CD14-positive monocyte (primary cell): ENCODE results near the gene FHIT. TPM values are rescaled to one million over a fixed set of nuclear protein-coding genes. Genes with fewer than 3 reads are reported as not detected.

Experiments
- DNase-seq, 3 donors: peaks; one replicate each; pipeline ENCODE4 v3.0.0-alpha.2; 2011 to 2022
- H2AFZ ChIP-seq: 2 replicates; pipeline ENCODE4 v1.6.0; 2012; ENCODE audit warnings: mild to moderate bottlenecking, low read depth, low read length, inconsistent platforms; ENCODE audit not compliant: insufficient read depth, poor library complexity, severe bottlenecking
- H3K27ac ChIP-seq, 2 donors: 1 replicate in 1 of 2; 2 replicates in 1 of 2; pipeline ENCODE4 v1.5.1; 2012 to 2013; ENCODE audit warnings: low read length in 2 of 2, control low read depth in 1 of 2, inconsistent platforms in 1 of 2, low read depth in 1 of 2, mild to moderate bottlenecking in 1 of 2
- H3K27me3 ChIP-seq, 2 donors: one replicate each; pipeline versions ENCODE4 v1.6.0 to v1.6.1; 2011 to 2013; ENCODE audit warnings: low read length in 2 of 2; ENCODE audit not compliant: control insufficient read depth in 2 of 2, insufficient read depth in 2 of 2
- H3K36me3 ChIP-seq, 2 donors: replicated peaks in 1 of 2; 1 replicate in 1 of 2; 2 replicates in 1 of 2; pipeline versions ENCODE4 v1.5.1 to v1.6.1; 2012 to 2013; ENCODE audit warnings: low read length in 2 of 2, control low read depth in 1 of 2, inconsistent platforms in 1 of 2, mild to moderate bottlenecking in 1 of 2; ENCODE audit not compliant: insufficient read depth in 2 of 2, control insufficient read depth in 1 of 2
- H3K4me1 ChIP-seq, 2 donors: 1 replicate in 1 of 2; 2 replicates in 1 of 2; pipeline versions ENCODE4 v1.5.1 to v1.6.1; 2012 to 2013; ENCODE audit warnings: low read length in 2 of 2, control low read depth in 1 of 2, inconsistent platforms in 1 of 2, mild to moderate bottlenecking in 1 of 2, moderate library complexity in 1 of 2; ENCODE audit not compliant: insufficient read depth in 2 of 2, control insufficient read depth in 1 of 2
- H3K4me2 ChIP-seq: replicated peaks from 2 replicates; pipeline ENCODE3; 2012; ENCODE audit warnings: low read length, moderate library complexity, mild to moderate bottlenecking; ENCODE audit not compliant: poor library complexity, severe bottlenecking; ENCODE audit errors: extremely low read depth
- H3K4me3 ChIP-seq, 3 experiments: fragments of 200-600 bp in 1 of 3; sonication (generic) in 1 of 3; replicated peaks in 1 of 3; 1 replicate in 2 of 3; 2 replicates in 1 of 3; pipeline ENCODE4 v1.5.1; 2011 to 2013; ENCODE audit warnings: low read length in 3 of 3, mild to moderate bottlenecking in 3 of 3, control low read depth in 2 of 3, low read depth in 2 of 3, inconsistent platforms in 1 of 3, moderate library complexity in 1 of 3
- H3K79me2 ChIP-seq: 2 replicates; pipeline ENCODE4 v1.6.0; 2012; ENCODE audit warnings: mild to moderate bottlenecking, control low read depth, inconsistent platforms, low read length, moderate library complexity; ENCODE audit not compliant: insufficient read depth
- H3K9ac ChIP-seq: 2 replicates; pipeline ENCODE4 v1.6.0; 2017; ENCODE audit warnings: low read length, mild to moderate bottlenecking; ENCODE audit not compliant: insufficient read depth, poor library complexity, severe bottlenecking
- H3K9me3 ChIP-seq, 2 donors: replicated peaks in 1 of 2; 1 replicate in 1 of 2; 2 replicates in 1 of 2; pipeline versions ENCODE4 v1.5.1 to v1.6.1; 2012 to 2013; ENCODE audit warnings: low read length in 2 of 2, control low read depth in 1 of 2; ENCODE audit not compliant: control insufficient read depth in 1 of 2, insufficient read depth in 1 of 2
- H4K20me1 ChIP-seq: 2 replicates; pipeline ENCODE4 v1.6.0; 2012; ENCODE audit warnings: mild to moderate bottlenecking, low read length, control low read depth, moderate library complexity; ENCODE audit not compliant: insufficient read depth
- H3K27ac Mint-ChIP-seq, 7 donors: one replicate each; pipeline ENCODE4 v1.8.0; 2020; ENCODE audit warnings: mild to moderate bottlenecking in 7 of 7, mixed read lengths in 7 of 7, moderate library complexity in 6 of 7, inconsistent platforms in 2 of 7
- H3K27me3 Mint-ChIP-seq, 3 donors: one replicate each; pipeline ENCODE4 v1.8.0; 2021 to 2022; ENCODE audit warnings: low read depth in 3 of 3, mild to moderate bottlenecking in 3 of 3, mixed read lengths in 3 of 3, moderate library complexity in 3 of 3, inconsistent platforms in 1 of 3
- H3K36me3 Mint-ChIP-seq, 2 donors: one replicate each; pipeline ENCODE4 v1.8.0; 2020; ENCODE audit warnings: mixed read lengths in 2 of 2, inconsistent platforms in 1 of 2, mild to moderate bottlenecking in 1 of 2
- H3K4me1 Mint-ChIP-seq: one replicate; pipeline ENCODE4 v1.8.0; 2020; ENCODE audit warnings: mild to moderate bottlenecking, mixed read lengths
- H3K4me3 Mint-ChIP-seq, 2 donors: one replicate each; pipeline ENCODE4 v1.8.0; 2020; ENCODE audit warnings: mild to moderate bottlenecking in 2 of 2, mixed read lengths in 2 of 2, moderate library complexity in 1 of 2
- H3K9me3 Mint-ChIP-seq, 7 donors: one replicate each; pipeline ENCODE4 v1.8.0; 2020 to 2022; ENCODE audit warnings: mixed read lengths in 7 of 7, mild to moderate bottlenecking in 6 of 7, moderate library complexity in 6 of 7, inconsistent platforms in 2 of 7
- CTCF ChIP-seq: fragments of 200-600 bp; IDR thresholded peaks from one replicate; pipeline ENCODE4 v1.8.0; 2022; ENCODE audit warnings: antibody characterized with exemption, mild to moderate bottlenecking
- WGBS: methylation state at CpG from one replicate; pipeline ENCODE4 v1.1.5; 2013; ENCODE audit warnings: missing lambda C conversion rate; ENCODE audit not compliant: insufficient coverage; 5-methylcytosine and 5-hydroxymethylcytosine counted together
- intact Hi-C, 2 donors: fragments of 100-400 bp; cut with micrococcal nuclease; formaldehyde crosslinking; loops; one replicate each; pipeline versions ENCODE4 v1.15.0 to v1.15.1; 2023
- polyA plus RNA-seq, 3 donors: library from polyadenylated mRNA; depleted of rRNA in 1 of 3; unstranded in 2 of 3; stranded (reverse) in 1 of 3; fragments of 300-500 nt in 2 of 3; fragments of >200 nt in 1 of 3; fragmentation: Illumina TruSeq in 2 of 3; gene quantifications; 1 replicate in 2 of 3; 2 replicates in 1 of 3; pipeline ENCODE4 v1.2.3, GENCODE V29; 2012 to 2021

FHIT gene
- polyA plus RNA-seq, 3 donors, result 1.7 to 3.4 (median 3.2) TPM

GRCh38 chr3:60147249-60147950, 1103.9 kb downstream of the FHIT start:
- WGBS, result 93% methylated on average over 12 of the region's 15 CpGs
- Histone ChIP-seq H3K27me3 (no peaks in the 10 kb centered on the region), H3K27ac (no peak overlapping the region), H3K4me3 (no peak overlapping the region), H3K9me3 (no peaks in the 10 kb centered on the region), H3K36me3 (no peaks in the 10 kb centered on the region), H3K79me2 (no peaks in the 10 kb centered on the region), H4K20me1 (no peaks in the 10 kb centered on the region), H3K4me2 (no peak overlapping the region), H3K9ac (no peak overlapping the region), H3K4me1 (no peaks in the 10 kb centered on the region), H2AFZ (no peak overlapping the region)
- DNase-seq, result no peak
- H3K4me1 Mint-ChIP-seq, result no peaks in the 10 kb centered on the region
- no peak overlapping the region for H3K27ac Mint-ChIP-seq
- intact Hi-C loops, result no loop called here
- no peak overlapping the region for H3K4me3 Mint-ChIP-seq
- TF ChIP-seq CTCF, result no peak
- peaks cover 0 to 3% (median 0%) of the 10 kb centered on the region in 7 donors for H3K9me3 Mint-ChIP-seq
- peaks cover 0 to 2% (median 0%) of the 10 kb centered on the region in 3 donors for H3K27me3 Mint-ChIP-seq
- H3K36me3 Mint-ChIP-seq, result no peaks in the 10 kb centered on the region

GRCh38 chr3:60146121-60146520, 1105.1 kb downstream of the FHIT start:
- H3K4me3 ChIP-seq, result no peak overlapping the region
- no peaks in the 10 kb centered on the region for H3K79me2 ChIP-seq
- no peak for TF ChIP-seq CTCF
- intact Hi-C loops, result no loop called here
- peaks cover 0 to 2% (median 0%) of the 10 kb centered on the region in 3 donors for H3K27me3 Mint-ChIP-seq
- H3K36me3 Mint-ChIP-seq, result no peaks in the 10 kb centered on the region
- H3K36me3 ChIP-seq, result no peaks in the 10 kb centered on the region
- H3K4me3 Mint-ChIP-seq, result no peak overlapping the region
- H3K27ac Mint-ChIP-seq, result no peak overlapping the region
- no peak overlapping the region for H2AFZ ChIP-seq
- H3K27ac ChIP-seq, result no peak overlapping the region
- H3K9me3 ChIP-seq, result no peaks in the 10 kb centered on the region
- no peak overlapping the region for H3K4me2 ChIP-seq
- no peaks in the 10 kb centered on the region for H3K27me3 ChIP-seq
- H3K4me1 Mint-ChIP-seq, result no peaks in the 10 kb centered on the region
- 50% methylated on average over 1 of the region's 1 CpG for WGBS
- no peak for DNase-seq
- no peak overlapping the region for H3K9ac ChIP-seq
- H3K4me1 ChIP-seq, result no peaks in the 10 kb centered on the region
- H3K9me3 Mint-ChIP-seq, result peaks cover 0 to 3% (median 0%) of the 10 kb centered on the region in 7 donors
- no peaks in the 10 kb centered on the region for H4K20me1 ChIP-seq
